T-helper 1 cell treated with Interleukin-12 subunit alpha and Interleukin-12 subunit beta and Interleukin-4 antibody, amounts not matched to agents 30 ng/mL and 1 ng/mL, for 36 hours (primary cell): ENCODE measurements around the gene MTMR3. TPM values are rescaled to one million over a fixed set of nuclear protein-coding genes. Genes with fewer than 3 reads are reported as not detected.

ENCODE experiments used
- intact Hi-C: fragments of 100-400 bp; cut with micrococcal nuclease; formaldehyde crosslinking; loops from one replicate; pipeline ENCODE4 v1.15.1; 2024
- total RNA-seq: library from RNA; stranded (reverse); gene quantifications from 2 replicates; pipeline ENCODE4 v1.2.3, GENCODE V29; 2022

The MTMR3 gene
- total RNA-seq, 1 donor from 2014 or later, result 33.8 TPM

- intact Hi-C loops, result no loop called here
Observed at GRCh38 chr22:30023099-30023660, 140.2 kb downstream of the MTMR3 start.

- intact Hi-C loops, result no loop called here
Observed at GRCh38 chr22:30024231-30024630, 141.3 kb downstream of the MTMR3 start.

- intact Hi-C loops, result no loop called here
Observed at GRCh38 chr22:30025221-30025620, 142.2 kb downstream of the MTMR3 start.

DNA sequence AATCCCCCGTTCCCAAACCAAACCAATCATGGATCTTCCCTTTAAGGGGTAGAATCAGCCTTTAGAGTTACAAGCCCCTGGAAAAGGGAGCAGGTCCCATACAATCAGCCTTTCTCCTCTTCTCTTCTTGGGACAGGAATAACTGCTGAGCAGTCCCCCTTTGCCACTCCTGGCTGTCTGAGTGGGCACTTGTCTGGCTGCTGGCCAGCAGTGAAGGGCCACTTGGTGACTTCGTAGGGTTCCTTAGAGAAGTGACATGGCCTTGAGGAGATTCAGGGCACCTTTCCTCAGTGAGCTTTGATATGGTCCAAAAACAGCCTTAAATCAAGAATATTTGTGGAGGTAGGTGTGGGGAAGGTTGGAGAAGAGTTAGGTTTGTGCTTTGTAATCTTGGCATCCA lies 143.8 kb downstream of the MTMR3 start:
- intact Hi-C loops, result no loop called here

DNA sequence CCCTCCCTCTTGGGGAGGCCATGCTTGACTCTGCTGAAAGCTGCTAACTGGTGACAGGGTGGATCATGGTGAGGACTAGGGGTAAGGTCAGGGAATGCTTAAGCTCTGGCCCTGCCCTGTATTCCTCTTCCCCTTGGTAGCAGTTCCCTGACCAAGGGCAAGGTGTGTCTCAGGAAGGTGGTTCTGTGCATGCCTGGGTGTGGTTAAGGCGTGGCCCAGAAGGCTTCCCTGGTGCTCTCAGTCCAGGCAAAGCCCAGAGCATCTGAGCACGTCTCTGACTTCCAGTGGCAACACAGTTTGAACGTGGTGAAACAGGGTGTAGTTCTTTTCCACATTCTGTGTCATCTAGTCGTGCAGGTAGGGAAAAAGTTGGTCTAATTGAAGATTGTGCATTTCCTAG lies 144.2 kb downstream of the MTMR3 start:
- intact Hi-C loops, result no loop called here

GRCh38 chr22:30027791-30028190 lies 144.8 kb downstream of the MTMR3 start:
- intact Hi-C loops, result no loop called here

DNA sequence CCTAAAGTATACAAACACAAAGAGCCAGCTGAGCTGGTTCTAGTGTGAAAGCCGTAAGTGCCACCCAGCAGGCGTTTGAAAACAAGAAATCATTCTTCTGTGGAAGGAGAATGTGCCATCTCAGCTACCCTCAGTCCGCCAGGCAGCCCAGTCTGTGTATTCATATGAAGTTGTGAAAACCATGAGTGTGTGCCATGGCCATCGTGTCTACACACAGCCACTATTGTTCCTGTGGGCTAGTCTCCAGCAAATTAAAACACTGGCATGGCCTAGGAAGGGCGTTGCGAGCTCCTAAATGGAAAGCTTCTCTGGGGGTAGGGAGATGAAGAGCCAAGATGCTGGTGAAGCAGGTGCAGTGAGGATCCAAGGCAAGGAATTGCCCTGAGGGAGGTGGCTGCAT lies 145.8 kb downstream of the MTMR3 start:
- intact Hi-C loops, result no loop called here

DNA sequence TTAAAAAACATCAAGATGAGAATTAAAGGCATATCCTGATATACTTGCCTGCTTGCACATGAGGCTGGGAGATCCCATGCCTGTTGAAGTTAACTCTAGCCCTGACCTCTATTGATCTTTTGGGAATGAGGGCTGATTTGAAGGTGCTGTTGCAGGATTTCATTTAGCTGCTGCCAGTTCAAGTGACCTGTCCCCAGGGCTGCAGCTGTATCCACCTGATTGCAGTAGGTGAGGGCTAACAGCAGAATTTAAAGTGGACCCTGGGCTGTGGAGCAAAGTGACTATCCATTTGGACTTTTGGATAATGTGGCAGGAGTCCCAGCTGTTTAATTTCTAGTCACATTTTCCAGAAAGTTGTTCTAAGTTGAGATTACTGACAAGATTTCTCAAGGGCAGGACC lies 146.5 kb downstream of the MTMR3 start:
- intact Hi-C loops, result no loop called here

- intact Hi-C loops, result no loop called here
Observed at GRCh38 chr22:30030329-30030728, 147.4 kb downstream of the MTMR3 start.

- intact Hi-C loops, result no loop called here
Observed at GRCh38 chr22:30031328-30031727, 148.4 kb downstream of the MTMR3 start.

DNA sequence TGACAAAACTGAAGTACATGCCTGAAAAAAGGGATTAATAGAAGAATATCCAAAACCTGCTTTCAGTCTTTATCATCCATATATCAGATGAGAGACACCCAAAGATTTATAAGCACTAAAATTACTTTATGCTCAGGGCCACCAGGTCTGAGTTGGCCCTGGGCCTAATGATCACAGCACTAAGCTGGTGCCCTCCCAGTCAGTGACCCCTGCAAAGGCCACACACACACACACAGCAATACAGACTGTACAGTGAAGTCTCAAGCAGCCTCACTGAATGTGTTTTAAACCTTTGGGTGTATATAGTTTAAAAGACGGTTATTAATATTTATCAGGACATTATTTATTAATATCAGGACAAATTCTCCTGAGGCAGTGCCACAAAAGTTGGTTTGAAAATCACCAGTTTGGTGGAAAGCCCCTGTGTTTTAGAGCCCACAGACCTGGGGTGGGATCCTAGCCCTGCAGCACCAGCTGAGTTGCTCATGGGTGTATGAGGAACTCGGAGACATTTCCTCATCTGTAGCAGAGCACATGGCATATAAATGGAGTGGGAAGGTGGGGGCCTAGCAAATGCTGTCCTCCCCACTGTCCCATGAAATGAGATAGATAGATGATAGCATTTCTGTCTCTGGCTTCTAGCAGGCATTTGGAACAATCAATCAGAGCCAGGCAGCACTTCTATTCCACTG lies 148.9 kb downstream of the MTMR3 start:
- intact Hi-C loops, result no loop called here

GRCh38 chr22:30033137-30033536 lies 150.2 kb downstream of the MTMR3 start:
- intact Hi-C loops, result no loop called here

DNA sequence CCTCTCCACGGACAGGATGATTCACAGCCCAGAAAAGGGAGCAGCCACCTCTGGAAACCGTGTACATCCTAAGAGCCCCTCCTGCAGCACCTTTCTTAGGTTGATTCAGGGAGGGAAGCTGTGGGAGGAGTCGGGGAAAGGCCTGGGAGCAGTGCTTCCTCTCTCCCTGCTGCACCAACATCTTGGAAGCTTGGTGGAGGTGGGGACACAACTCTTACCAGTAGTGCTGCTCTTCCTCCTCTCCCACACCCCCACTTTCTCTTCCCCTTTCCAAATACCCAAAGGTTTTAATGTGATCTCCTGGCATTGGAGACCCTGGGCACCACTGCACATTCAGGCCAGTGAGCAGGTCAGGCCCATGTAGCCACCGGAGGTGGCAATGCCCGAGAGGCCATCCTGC lies 150.9 kb downstream of the MTMR3 start:
- intact Hi-C loops, result no loop called here

DNA sequence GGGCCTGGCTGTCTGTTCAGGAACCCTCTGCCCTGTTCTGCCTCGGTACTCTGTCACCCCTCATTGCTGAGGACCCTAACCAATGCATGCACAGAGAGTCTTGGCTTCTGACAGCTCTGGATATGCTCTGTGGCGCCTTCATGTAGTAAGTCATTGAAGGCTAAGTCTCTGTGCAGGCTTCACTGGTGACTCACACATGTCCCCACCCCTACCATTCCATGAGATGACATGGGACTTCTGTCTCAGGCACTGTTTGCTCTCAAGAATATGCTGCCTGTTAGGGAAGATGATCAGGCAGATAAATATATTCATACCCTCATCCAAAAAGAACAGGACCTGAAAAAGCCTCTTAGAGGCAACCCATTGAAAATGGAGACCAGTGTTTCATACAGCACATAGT lies 153.7 kb downstream of the MTMR3 start:
- intact Hi-C loops, result no loop called here

DNA sequence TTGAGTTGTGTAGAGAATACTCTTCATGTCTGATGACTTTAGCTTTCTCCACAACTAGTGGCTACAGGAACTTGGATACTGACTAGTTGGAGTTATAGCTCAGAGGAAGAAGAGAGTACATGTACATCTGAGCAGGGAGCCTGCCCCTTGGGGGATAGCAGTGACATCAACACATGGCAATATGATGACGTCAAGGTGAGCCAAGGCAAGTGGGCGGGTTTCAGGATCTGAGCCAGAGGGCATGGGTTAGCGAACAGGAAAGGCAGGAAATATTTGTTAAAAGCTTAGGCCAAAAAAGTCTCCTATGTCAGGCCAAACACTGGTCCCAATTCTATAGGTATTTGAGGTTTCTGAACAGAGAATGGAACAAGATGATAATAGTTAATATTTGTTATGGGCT lies 155.2 kb downstream of the MTMR3 start:
- intact Hi-C loops, result no loop called here

DNA sequence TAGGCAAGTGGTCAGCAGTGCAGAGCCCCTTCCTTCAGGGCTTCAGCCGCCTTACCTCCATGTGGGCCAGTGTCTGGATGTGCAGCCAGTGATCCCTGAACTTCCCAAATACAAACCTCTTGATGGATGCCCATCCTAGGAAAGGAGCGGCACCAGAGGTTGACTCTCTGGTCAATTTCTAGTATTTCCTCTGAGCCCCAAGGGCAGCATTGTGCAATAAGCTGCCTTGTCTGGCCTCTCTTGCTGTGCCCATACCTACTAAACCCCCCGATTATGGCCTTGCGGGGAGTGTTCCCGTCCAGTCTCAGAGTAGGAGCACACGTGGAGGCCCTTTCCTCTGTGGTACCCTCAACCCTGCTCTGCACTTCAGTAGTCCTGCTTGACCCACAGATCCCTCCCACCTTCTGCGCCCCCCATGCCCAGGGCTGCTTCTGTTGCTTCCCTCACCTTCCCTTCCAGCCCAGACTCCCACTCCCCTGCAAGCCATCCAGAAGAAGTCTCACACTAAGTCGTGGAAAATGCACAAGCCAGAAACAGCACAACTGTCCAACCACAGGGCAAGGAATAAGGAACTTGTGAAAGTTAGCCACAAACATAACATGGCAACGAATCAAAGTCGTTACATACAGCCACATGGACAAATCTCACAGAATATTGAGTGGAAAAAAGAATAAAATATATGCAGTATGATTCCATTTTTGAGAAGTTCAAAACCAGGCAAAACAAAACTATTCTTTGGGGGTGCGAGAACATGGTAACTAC lies 157.7 kb downstream of the MTMR3 start:
- intact Hi-C loops, result no loop called here

- intact Hi-C loops, result no loop called here
Observed at GRCh38 chr22:30041475-30041874, 158.5 kb downstream of the MTMR3 start.

- intact Hi-C loops, result no loop called here
Observed at GRCh38 chr22:30041881-30042280, 158.9 kb downstream of the MTMR3 start.

- intact Hi-C loops, result no loop called here
Observed at GRCh38 chr22:30043161-30043560, 160.2 kb downstream of the MTMR3 start.

- intact Hi-C loops, result no loop called here
Observed at GRCh38 chr22:30044369-30044768, 161.4 kb downstream of the MTMR3 start.

DNA sequence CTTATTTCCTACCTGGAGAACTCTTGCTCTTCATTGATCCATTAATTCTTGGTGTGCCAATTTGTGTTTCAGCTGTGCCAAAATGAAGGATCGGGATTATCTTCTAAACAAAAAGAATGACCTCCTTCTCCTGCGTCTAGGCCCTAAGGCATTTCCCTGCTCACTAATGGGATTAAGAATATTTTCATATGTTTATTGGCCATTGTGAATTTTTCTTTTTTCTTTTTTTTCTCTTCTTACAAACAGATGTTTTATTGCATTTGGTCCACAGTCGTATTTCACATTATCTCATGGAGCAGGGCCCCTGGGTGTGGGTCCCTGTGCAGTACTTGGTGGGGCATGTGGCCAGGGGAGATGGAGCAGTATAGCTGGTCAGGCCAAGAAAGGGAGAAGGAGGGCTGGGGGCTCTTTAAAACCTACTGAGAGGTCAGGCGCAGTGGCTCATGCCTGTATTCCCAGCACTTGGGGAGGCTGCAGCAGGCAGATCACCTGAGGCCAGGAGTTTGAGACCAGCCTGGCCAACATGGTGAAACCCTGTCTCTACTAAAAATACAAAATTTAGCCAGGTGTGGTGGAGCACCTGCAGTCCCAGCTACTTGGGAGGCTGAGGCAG lies 162.0 kb downstream of the MTMR3 start:
- intact Hi-C loops, result loop anchor here (5.0 kb wide), 1 partner anchor 42 kb away; no protein-coding TSS in a partner anchor

DNA sequence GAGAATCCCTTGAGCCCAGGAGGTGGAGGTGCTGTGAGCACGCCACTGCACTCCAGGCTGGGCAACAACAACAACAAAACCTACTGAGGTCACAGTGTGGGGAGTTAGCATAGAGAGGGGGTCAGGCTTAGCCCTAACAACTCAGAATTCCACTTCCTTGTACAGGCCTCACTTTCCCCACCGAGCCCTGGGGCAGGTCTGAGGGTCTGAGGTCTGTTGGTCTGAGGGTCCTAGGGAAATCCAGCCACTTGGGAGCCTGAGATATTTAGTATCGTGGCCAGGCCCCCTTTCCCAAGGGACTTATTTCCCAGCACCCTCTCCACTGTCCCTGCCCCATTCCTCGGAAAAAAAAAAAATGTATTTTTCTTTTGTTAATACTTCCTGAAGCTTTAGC lies 162.5 kb downstream of the MTMR3 start:
- intact Hi-C loops, result loop anchor here (5.0 kb wide), 1 partner anchor 42 kb away; no protein-coding TSS in a partner anchor
